GM19324 (cell line): ENCODE data around the gene SEC16A.

Experiments used
- ATAC-seq: cut with Tn5 transposase; IDR thresholded peaks from one replicate; pipeline ENCODE4 v1.9.1; 2021; ENCODE audit warnings: mild to moderate bottlenecking, moderate library complexity; ENCODE audit not compliant: unreplicated experiment, low FRiP score

SEC16A gene

GRCh38 chr9:136391737-136392537, 90.9 kb downstream of the SEC16A start:
- no peak for ATAC-seq
